Astrocyte (in vitro differentiated cells and primary cell): ENCODE measurements around the gene PKNOX2. TPM values are rescaled to one million over a fixed set of nuclear protein-coding genes. Genes with fewer than 3 reads are reported as not detected.

Source experiments
- DNase-seq: peaks from one replicate; pipeline ENCODE4 v3.0.0-alpha.2; 2010; ENCODE audit warnings: low read depth
- FAIRE-seq: peaks from 2 replicates; lab custom pipeline; 2011; peaks lifted over from hg19 to GRCh38; lab: Jason Lieb, UNC
- H2AFZ ChIP-seq: 2 replicates; pipeline ENCODE4 v1.6.0; 2012; ENCODE audit warnings: low read depth, low read length, inconsistent platforms
- H3K27ac ChIP-seq: 2 replicates; pipeline ENCODE4 v1.5.1; 2011; ENCODE audit warnings: low read depth, low read length, inconsistent platforms
- H3K27me3 ChIP-seq: 2 replicates; pipeline ENCODE4 v1.6.0; 2011; ENCODE audit warnings: low read length, inconsistent platforms; ENCODE audit not compliant: insufficient read depth
- H3K36me3 ChIP-seq: 2 replicates; pipeline ENCODE4 v1.5.1; 2011; ENCODE audit warnings: low read length, inconsistent platforms; ENCODE audit not compliant: insufficient read depth
- H3K4me1 ChIP-seq: 2 replicates; pipeline ENCODE4 v1.5.1; 2011; ENCODE audit warnings: low read length, inconsistent platforms; ENCODE audit not compliant: insufficient read depth
- H3K4me2 ChIP-seq: 2 replicates; pipeline ENCODE4 v1.6.0; 2012; ENCODE audit warnings: low read length, inconsistent platforms
- H3K4me3 ChIP-seq: 2 replicates; pipeline ENCODE4 v1.5.1; 2011; ENCODE audit warnings: low read depth, mild to moderate bottlenecking, low read length, inconsistent platforms; ENCODE audit not compliant: insufficient read depth
- H3K79me2 ChIP-seq: 2 replicates; pipeline ENCODE4 v1.6.0; 2012; ENCODE audit warnings: mild to moderate bottlenecking, low read length, inconsistent platforms; ENCODE audit not compliant: insufficient read depth
- H3K9ac ChIP-seq: 2 replicates; pipeline ENCODE4 v1.6.0; 2012; ENCODE audit warnings: mild to moderate bottlenecking, low read length, inconsistent platforms
- H3K9me3 ChIP-seq: 2 replicates; pipeline ENCODE4 v1.5.1; 2012; ENCODE audit warnings: low read depth, mild to moderate bottlenecking, low read length, inconsistent platforms; ENCODE audit not compliant: insufficient read depth
- H4K20me1 ChIP-seq: 2 replicates; pipeline ENCODE4 v1.6.0; 2012; ENCODE audit warnings: low read length, inconsistent platforms; ENCODE audit not compliant: insufficient read depth
- H3K27ac Mint-ChIP-seq: one replicate; pipeline ENCODE4 v1.8.0; 2021; ENCODE audit warnings: mild to moderate bottlenecking, mixed read lengths; ENCODE audit not compliant: unreplicated experiment
- H3K27me3 Mint-ChIP-seq: one replicate; pipeline ENCODE4 v1.8.0; 2021; ENCODE audit warnings: low read depth, mixed read lengths; ENCODE audit not compliant: unreplicated experiment
- H3K36me3 Mint-ChIP-seq: one replicate; pipeline ENCODE4 v1.8.0; 2021; ENCODE audit warnings: low read depth, mixed read lengths; ENCODE audit not compliant: unreplicated experiment
- H3K4me1 Mint-ChIP-seq: one replicate; pipeline ENCODE4 v1.8.0; 2021; ENCODE audit warnings: low read depth, mixed read lengths; ENCODE audit not compliant: unreplicated experiment
- H3K4me3 Mint-ChIP-seq: one replicate; pipeline ENCODE4 v1.8.0; 2021; ENCODE audit warnings: mild to moderate bottlenecking, moderate library complexity, mixed read lengths; ENCODE audit not compliant: unreplicated experiment
- H3K9me3 Mint-ChIP-seq: one replicate; pipeline ENCODE4 v1.8.0; 2021; ENCODE audit warnings: mild to moderate bottlenecking, mixed read lengths; ENCODE audit not compliant: unreplicated experiment
- EZH2 ChIP-seq: IDR thresholded peaks from 2 replicates; pipeline ENCODE4 v1.6.1; 2012; ENCODE audit warnings: mild to moderate bottlenecking, low read length, inconsistent platforms; ENCODE audit not compliant: insufficient read depth
- total RNA-seq: library from RNA; stranded (reverse); gene quantifications from 2 replicates; pipeline ENCODE4 v1.2.1, GENCODE V29; 2021
- TF ChIP-seq, protein P1 (sequence below): IDR thresholded peaks from 2 replicates; pipeline ENCODE4 v1.5.1; 2011; ENCODE audit warnings: low read depth, mild to moderate bottlenecking, inconsistent platforms, low read length, moderate library complexity; ENCODE audit not compliant: insufficient read depth

Gene PKNOX2
- total RNA-seq, 1 donor from 2014 or later: 53.4 TPM

DNA sequence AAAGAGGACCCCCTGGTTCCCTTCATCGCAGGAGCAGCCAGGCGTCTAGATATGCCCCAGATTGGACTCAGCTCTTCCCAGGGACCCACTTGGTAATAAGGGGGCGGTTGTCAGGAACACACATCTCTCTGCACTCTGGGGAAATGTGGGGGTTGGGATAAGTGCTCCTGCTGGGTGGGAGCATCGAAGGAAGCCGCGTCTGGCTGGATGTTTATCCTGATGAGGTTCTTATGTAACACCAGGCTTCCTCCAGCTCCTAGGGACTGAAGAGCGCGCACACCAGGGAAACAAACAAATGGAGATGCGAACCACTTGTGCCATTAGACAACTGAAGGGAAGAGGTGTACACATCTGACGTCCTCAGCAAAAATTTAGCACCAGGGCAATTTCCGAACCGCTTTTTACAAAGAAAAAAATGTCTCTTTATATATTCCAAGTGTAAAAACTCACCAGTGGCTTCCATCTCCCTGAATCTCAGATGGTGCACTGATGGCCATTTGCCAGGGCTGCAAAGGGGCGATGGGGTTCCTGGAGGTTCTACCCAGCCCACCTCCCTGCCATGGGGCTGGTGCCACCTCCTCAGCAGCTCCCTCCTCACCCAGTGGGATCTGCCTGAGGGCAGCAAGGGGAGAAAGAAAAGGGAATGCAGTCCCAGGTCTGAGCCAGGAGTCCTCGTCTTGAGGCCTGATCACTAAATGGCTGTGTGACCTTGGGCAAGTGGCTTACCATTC, 89.4 kb downstream of the PKNOX2 start:
- H3K27ac Mint-ChIP-seq: no peak overlapping the region
- Histone ChIP-seq H3K27me3 (no peaks in the 10 kb centered on the region), H3K27ac (no peak overlapping the region), H3K36me3 (no peaks in the 10 kb centered on the region), H3K4me2 (no peak overlapping the region), H4K20me1 (no peaks in the 10 kb centered on the region), H3K4me1 (peaks cover 11% of the 10 kb centered on the region), H3K9ac (no peak overlapping the region), H3K9me3 (no peaks in the 10 kb centered on the region), H3K4me3 (no peak overlapping the region), H3K79me2 (peaks cover 2% of the 10 kb centered on the region), H2AFZ (no peak overlapping the region)
- FAIRE-seq (no peak), DNase-seq (no peak)
- H3K4me3 Mint-ChIP-seq: peak overlapping the region; percentile 50
- H3K27me3 Mint-ChIP-seq: no peaks in the 10 kb centered on the region
- H3K36me3 Mint-ChIP-seq: peaks cover 28% of the 10 kb centered on the region
- H3K4me1 Mint-ChIP-seq: peaks cover 47% of the 10 kb centered on the region
- H3K9me3 Mint-ChIP-seq: peaks cover 1% of the 10 kb centered on the region
- no peak for TF ChIP-seq EZH2
- TF ChIP-seq, protein P1, sequence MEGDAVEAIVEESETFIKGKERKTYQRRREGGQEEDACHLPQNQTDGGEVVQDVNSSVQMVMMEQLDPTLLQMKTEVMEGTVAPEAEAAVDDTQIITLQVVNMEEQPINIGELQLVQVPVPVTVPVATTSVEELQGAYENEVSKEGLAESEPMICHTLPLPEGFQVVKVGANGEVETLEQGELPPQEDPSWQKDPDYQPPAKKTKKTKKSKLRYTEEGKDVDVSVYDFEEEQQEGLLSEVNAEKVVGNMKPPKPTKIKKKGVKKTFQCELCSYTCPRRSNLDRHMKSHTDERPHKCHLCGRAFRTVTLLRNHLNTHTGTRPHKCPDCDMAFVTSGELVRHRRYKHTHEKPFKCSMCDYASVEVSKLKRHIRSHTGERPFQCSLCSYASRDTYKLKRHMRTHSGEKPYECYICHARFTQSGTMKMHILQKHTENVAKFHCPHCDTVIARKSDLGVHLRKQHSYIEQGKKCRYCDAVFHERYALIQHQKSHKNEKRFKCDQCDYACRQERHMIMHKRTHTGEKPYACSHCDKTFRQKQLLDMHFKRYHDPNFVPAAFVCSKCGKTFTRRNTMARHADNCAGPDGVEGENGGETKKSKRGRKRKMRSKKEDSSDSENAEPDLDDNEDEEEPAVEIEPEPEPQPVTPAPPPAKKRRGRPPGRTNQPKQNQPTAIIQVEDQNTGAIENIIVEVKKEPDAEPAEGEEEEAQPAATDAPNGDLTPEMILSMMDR: no peak

DNA sequence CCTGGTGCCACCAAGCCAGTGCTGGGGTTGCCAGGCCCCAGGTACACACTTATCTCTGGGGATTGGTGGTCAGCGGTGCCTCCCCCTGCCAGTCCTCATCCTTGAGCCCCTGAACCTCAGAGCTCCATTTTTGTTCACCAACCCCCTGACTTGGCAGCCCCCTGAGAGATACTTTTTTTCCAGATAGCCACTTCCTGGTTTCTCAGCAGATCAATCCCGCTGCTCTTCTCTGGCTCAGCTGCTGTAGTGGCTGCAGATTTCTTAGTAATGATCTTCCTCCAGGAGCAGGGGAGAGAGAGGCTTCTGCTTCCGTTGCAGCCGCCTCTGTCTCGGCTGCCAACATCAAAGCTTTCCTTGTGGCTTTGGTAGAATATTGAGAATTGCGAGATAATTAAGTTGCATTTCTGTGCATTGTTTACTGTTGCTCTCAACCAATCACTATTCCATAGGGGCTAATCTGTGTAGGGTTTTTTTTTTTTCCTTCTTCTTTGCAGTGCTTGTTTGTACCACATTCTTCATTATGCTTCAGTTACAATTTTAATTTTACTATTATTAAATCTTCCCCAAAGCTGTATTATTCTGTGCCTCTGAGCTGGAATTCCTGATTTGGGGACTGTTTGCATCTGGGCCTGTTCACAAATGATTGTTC, 92.1 kb downstream of the PKNOX2 start:
- Mint-ChIP-seq H3K4me3 (no peak overlapping the region), H3K4me1 (peaks cover 56% of the 10 kb centered on the region), H3K27ac (peak overlapping the region; percentile 73), H3K27me3 (no peaks in the 10 kb centered on the region), H3K36me3 (peaks cover 27% of the 10 kb centered on the region), H3K9me3 (peaks cover 1% of the 10 kb centered on the region)
- H3K27ac ChIP-seq: no peak overlapping the region
- DNase-seq: no peak
- peak overlapping the region; percentile 32 for H3K9ac ChIP-seq
- no peaks in the 10 kb centered on the region for H3K27me3 ChIP-seq
- peaks cover 2% of the 10 kb centered on the region for H3K79me2 ChIP-seq
- H3K9me3 ChIP-seq: no peaks in the 10 kb centered on the region
- H2AFZ ChIP-seq: no peak overlapping the region
- H4K20me1 ChIP-seq: no peaks in the 10 kb centered on the region
- peaks cover 18% of the 10 kb centered on the region for H3K4me1 ChIP-seq
- H3K4me2 ChIP-seq: no peak overlapping the region
- no peaks in the 10 kb centered on the region for H3K36me3 ChIP-seq
- no peak for FAIRE-seq
- TF ChIP-seq, protein P1: no peak
- no peak for TF ChIP-seq EZH2
- no peak overlapping the region for H3K4me3 ChIP-seq

DNA sequence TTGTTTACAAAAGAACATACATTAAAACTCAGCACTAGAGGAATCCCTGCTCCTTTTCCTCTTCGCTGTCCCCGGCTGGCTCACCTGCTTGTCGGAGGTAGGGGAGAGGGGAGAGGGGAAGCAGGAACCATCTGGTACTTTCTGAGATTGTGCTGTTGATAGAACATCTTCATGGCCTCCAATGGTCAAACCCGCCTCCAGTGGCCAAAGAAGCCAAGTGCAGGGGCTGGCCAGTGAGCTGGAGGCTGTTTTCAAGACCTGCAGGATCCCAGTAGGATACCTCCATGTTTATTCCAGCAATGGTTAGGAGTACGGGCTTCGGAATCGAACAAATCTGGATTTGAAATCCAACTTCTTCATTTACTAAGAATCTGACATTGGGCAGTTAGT, 92.6 kb downstream of the PKNOX2 start:
- H3K9me3 ChIP-seq: no peaks in the 10 kb centered on the region
- Mint-ChIP-seq H3K4me3 (no peak overlapping the region), H3K36me3 (peaks cover 27% of the 10 kb centered on the region), H3K4me1 (peaks cover 56% of the 10 kb centered on the region), H3K9me3 (peaks cover 1% of the 10 kb centered on the region), H3K27ac (peak overlapping the region; percentile 73), H3K27me3 (no peaks in the 10 kb centered on the region)
- no peak for TF ChIP-seq EZH2
- TF ChIP-seq, protein P1: peak; percentile 11
- no peak overlapping the region for H3K4me3 ChIP-seq
- H2AFZ ChIP-seq: no peak overlapping the region
- no peak overlapping the region for H3K4me2 ChIP-seq
- peaks cover 23% of the 10 kb centered on the region for H3K4me1 ChIP-seq
- no peak for FAIRE-seq
- H3K9ac ChIP-seq: no peak overlapping the region
- H3K27me3 ChIP-seq: no peaks in the 10 kb centered on the region
- H4K20me1 ChIP-seq: no peaks in the 10 kb centered on the region
- no peaks in the 10 kb centered on the region for H3K36me3 ChIP-seq
- H3K27ac ChIP-seq: no peak overlapping the region
- DNase-seq: no peak
- H3K79me2 ChIP-seq: peaks cover 2% of the 10 kb centered on the region
